Pancreas (tissue), 10 donors: ENCODE measurements around the gene ADGRG3. TPM values are rescaled to one million over a fixed set of nuclear protein-coding genes. Genes with fewer than 3 reads are reported as not detected.

Experiments used
- ATAC-seq, 4 donors: fragments of 200-7000 bp; cut with Tn5 transposase; one replicate each; pipeline versions ENCODE4 v1.8.0 to v1.9.1; 2020; ENCODE audit warnings: mild to moderate bottlenecking in 4 of 4, moderate library complexity in 4 of 4
- DNase-seq, 6 donors: peaks; one replicate each; pipeline ENCODE4 v3.0.0-alpha.2; 2020
- FAIRE-seq: peaks from 2 replicates; lab custom pipeline; 2012; peaks lifted over from hg19 to GRCh38; lab: Jason Lieb, UNC
- H3K27ac ChIP-seq, 4 donors: fragments of 200-600 bp; sonication (generic); 1 replicate in 3 of 4; 2 replicates in 1 of 4; pipeline versions ENCODE4 v1.5.0 to v1.8.0; 2020
- H3K27me3 ChIP-seq, 4 donors: fragments of 200-600 bp; one replicate each; pipeline ENCODE4 v1.8.0; 2021
- H3K36me3 ChIP-seq, 3 donors: fragments of 200-600 bp; sonication (generic) in 1 of 3; one replicate each; pipeline versions ENCODE4 v1.5.0 to v1.8.0; 2020 to 2021
- H3K4me1 ChIP-seq, 3 donors: fragments of 200-600 bp; one replicate each; pipeline ENCODE4 v1.8.0; 2021
- H3K4me3 ChIP-seq, 4 donors: fragments of 200-600 bp; sonication (generic) in 2 of 4; one replicate each; pipeline versions ENCODE4 v1.5.0 to v1.8.0; 2020 to 2021
- H3K9me3 ChIP-seq, 4 donors: fragments of 200-600 bp; one replicate each; pipeline ENCODE4 v1.8.0; 2021
- CTCF ChIP-seq, 4 donors: fragments of 200-600 bp; sonication (generic) in 3 of 4; IDR thresholded peaks; one replicate each; pipeline versions ENCODE4 v1.5.0 to v1.8.0; 2021; ENCODE audit warnings: antibody characterized with exemption in 4 of 4
- WGBS, 2 donors: extraction: QIAGEN DNeasy Blood & Tissue Kit; methylation state at CpG; one replicate each; pipeline ENCODE4 v1.1.7; 2013; 5-methylcytosine and 5-hydroxymethylcytosine counted together
- intact Hi-C, 3 donors: fragments of 100-400 bp; cut with DNase I; formaldehyde crosslinking; loops; one replicate each; pipeline versions ENCODE4 v1.11.1 to v1.14.2; 2022
- polyA plus RNA-seq, 2 donors: library from polyadenylated mRNA; stranded (reverse); fragments of 200-250 nt; gene quantifications; one replicate each; pipeline ENCODE4 v1.2.3, GENCODE V29; 2013
- total RNA-seq, 6 donors: library from RNA; stranded (reverse); fragmentation: NEBNext Ultra II Directional in 4 of 6; extraction: Animal tissue kit (Norgen Biotek cat#: 25700) in 4 of 6; gene quantifications; one replicate each; pipeline versions ENCODE4 v1.2.1 to v1.2.4, GENCODE V29; 2021 to 2023
- donor health status: healthy with polysubstance abuse.
- donor health status: DM: no; HTN: no; CAD: no; lungs with moderate emphysema.
- donor health status: DM: no; HTN: no; CAD: no.
- donor health status: control.
- donor health status: control.
- donor health status: Bipolar disorder and iron deficiency.
- donor health status: DM: yes; HTN: yes; CAD: no.
- donor health status: DM: no; HTN: no; CAD: no.
- donor health status: DM: no; HTN: no; CAD: no.
- donor health status: DM: yes; HTN: yes; CAD: no.

The ADGRG3 gene
- total and polyA plus RNA-seq, 8 donors = 0.14 to 0.84 (median 0.53) TPM

- TF ChIP-seq CTCF (IDR thresholded peaks at IDR 0.05) = no peak
- no peak for FAIRE-seq
- H3K27me3 ChIP-seq = no peaks in the 10 kb centered on the region
- no peaks in the 10 kb centered on the region for H3K36me3 ChIP-seq
- no peaks in the 10 kb centered on the region for H3K9me3 ChIP-seq
- peak overlapping the region in 1 of 4 donors; percentile 23 for H3K4me3 ChIP-seq
- 85 to 88% methylated on average over 6 to 7 of the region's 7 CpGs for WGBS, 2 donors
- intact Hi-C loops = no loop called here
- peak in 1 of 6 donors; percentile 45 for DNase-seq
- ATAC-seq = no peak
- H3K27ac ChIP-seq = peak overlapping the region in 1 of 4 donors; percentile 23
- peaks cover 0 to 25% (median 11%) of the 10 kb centered on the region in 3 donors for H3K4me1 ChIP-seq
Observed at GRCh38 chr16:57628783-57629293, 39.3 kb upstream of the ADGRG3 start.

- intact Hi-C loops = no loop called here
- 72 to 83% methylated on average over 22 of the region's 22 CpGs for WGBS, 2 donors
- no peaks in the 10 kb centered on the region for H3K9me3 ChIP-seq
- DNase-seq (peak in 1 of 6 donors; percentile 55), FAIRE-seq (no peak), ATAC-seq (no peak)
- no peaks in the 10 kb centered on the region for H3K27me3 ChIP-seq
- no peak for TF ChIP-seq CTCF (IDR thresholded peaks at IDR 0.05)
- H3K27ac ChIP-seq = peak overlapping the region in 2 of 4 donors; percentile 6 to 17
- H3K4me1 ChIP-seq = peaks cover 9 to 26% (median 19%) of the 10 kb centered on the region in 3 donors
- no peaks in the 10 kb centered on the region for H3K36me3 ChIP-seq
- peak overlapping the region in 2 of 4 donors; percentile 8 to 23 for H3K4me3 ChIP-seq
Observed at GRCh38 chr16:57629516-57630406, 38.3 kb upstream of the ADGRG3 start.

- H3K36me3 ChIP-seq = no peaks in the 10 kb centered on the region
- ATAC-seq (no peak), DNase-seq (peak in 1 of 6 donors; percentile 67), FAIRE-seq (no peak)
- no peaks in the 10 kb centered on the region for H3K9me3 ChIP-seq
- 56 to 72% methylated on average over 10 of the region's 10 CpGs for WGBS, 2 donors
- H3K4me3 ChIP-seq = no peak overlapping the region
- peak overlapping the region in 1 of 4 donors; percentile 17 for H3K27ac ChIP-seq
- intact Hi-C loops = no loop called here
- H3K4me1 ChIP-seq = peaks cover 14 to 31% (median 25%) of the 10 kb centered on the region in 3 donors
- TF ChIP-seq CTCF (IDR thresholded peaks at IDR 0.05) = no peak
- H3K27me3 ChIP-seq = no peaks in the 10 kb centered on the region
Observed at GRCh38 chr16:57630407-57630797, 37.7 kb upstream of the ADGRG3 start.

- no peak overlapping the region for H3K27ac ChIP-seq
- 83% methylated on average over 19 to 21 of the region's 21 CpGs for WGBS, 2 donors
- ATAC-seq = no peak
Observed at GRCh38 chr16:57630931-57631845, 36.9 kb upstream of the ADGRG3 start.

More at GRCh38 chr16:57630931-57631845, 36.9 kb upstream of the ADGRG3 start:
- intact Hi-C loops = no loop called here
- Histone ChIP-seq H3K36me3 (no peaks in the 10 kb centered on the region), H3K4me1 (peaks cover 21 to 39% (median 33%) of the 10 kb centered on the region in 3 donors), H3K4me3 (no peak overlapping the region), H3K9me3 (no peaks in the 10 kb centered on the region), H3K27me3 (no peaks in the 10 kb centered on the region)
- DNase-seq = peak in 1 of 6 donors; percentile 66
- TF ChIP-seq CTCF (IDR thresholded peaks at IDR 0.05) = no peak
- FAIRE-seq = no peak
